Measurements from ENCODE around the gene MARK1. TPM values are rescaled to one million over a fixed set of nuclear protein-coding genes. Genes with fewer than 3 reads are reported as not detected.

MARK1 gene
- total RNA-seq, 1 experiment from 2014 or later, result not detected

GRCh38 chr1:220504329-220504728 is 23.6 kb upstream of the MARK1 start:
- POLR2A ChIA-PET, result no interaction called here
- H3K27me3 ChIP-seq (ENCODE audit: control insufficient read depth, insufficient read depth, low read length), result peaks cover 3% of the 10 kb centered on the region
- intact Hi-C loops (cut with micrococcal nuclease; ENCODE audit: unreplicated experiment), result no loop called here

GRCh38 chr1:220507085-220507484 is 20.9 kb upstream of the MARK1 start:
- intact Hi-C loops (cut with micrococcal nuclease; ENCODE audit: unreplicated experiment), result no loop called here
- Histone ChIP-seq H3K36me3 (ENCODE audit: control insufficient read depth, insufficient read depth, low read length) (no peaks in the 10 kb centered on the region), H3K4me3 (ENCODE audit: low read depth in 2 of 2, low read length in 2 of 2) (no peak overlapping the region), H3K4me1 (ENCODE audit: control insufficient read depth, insufficient read depth, low read length) (no peaks in the 10 kb centered on the region), H3K27ac (ENCODE audit: low read length) (no peak overlapping the region), H3K27me3 (ENCODE audit: control insufficient read depth, insufficient read depth, low read length) (peaks cover 9% of the 10 kb centered on the region), H3K9me3 (ENCODE audit: control insufficient read depth, insufficient read depth, low read depth, low read length) (no peaks in the 10 kb centered on the region)
- no peak for DNase-seq (ENCODE audit: low read depth, low spot score)
- POLR2A ChIA-PET, result no interaction called here
- in situ Hi-C loops (cut with HindIII; ENCODE audit: low pct_unique_long_range_greater_than_20kb, low sequenced_read_pairs), result no loop called here
- TF ChIP-seq POLR2AphosphoS5 (IDR thresholded peaks at IDR 0.05; ENCODE audit: low read depth, low read length) (no peak), TCF7L2 (IDR thresholded peaks at IDR 0.05; ENCODE audit: low read depth, low read length) (no peak), SIN3A (IDR thresholded peaks at IDR 0.05; ENCODE audit: borderline replicate concordance, insufficient read depth, low read depth, low read length) (no peak), REST (IDR thresholded peaks at IDR 0.05; ENCODE audit: insufficient read depth in 1 of 2, low read depth in 2 of 2, low read length in 1 of 2) (no peak)
- TF ChIP-seq, protein P1, sequence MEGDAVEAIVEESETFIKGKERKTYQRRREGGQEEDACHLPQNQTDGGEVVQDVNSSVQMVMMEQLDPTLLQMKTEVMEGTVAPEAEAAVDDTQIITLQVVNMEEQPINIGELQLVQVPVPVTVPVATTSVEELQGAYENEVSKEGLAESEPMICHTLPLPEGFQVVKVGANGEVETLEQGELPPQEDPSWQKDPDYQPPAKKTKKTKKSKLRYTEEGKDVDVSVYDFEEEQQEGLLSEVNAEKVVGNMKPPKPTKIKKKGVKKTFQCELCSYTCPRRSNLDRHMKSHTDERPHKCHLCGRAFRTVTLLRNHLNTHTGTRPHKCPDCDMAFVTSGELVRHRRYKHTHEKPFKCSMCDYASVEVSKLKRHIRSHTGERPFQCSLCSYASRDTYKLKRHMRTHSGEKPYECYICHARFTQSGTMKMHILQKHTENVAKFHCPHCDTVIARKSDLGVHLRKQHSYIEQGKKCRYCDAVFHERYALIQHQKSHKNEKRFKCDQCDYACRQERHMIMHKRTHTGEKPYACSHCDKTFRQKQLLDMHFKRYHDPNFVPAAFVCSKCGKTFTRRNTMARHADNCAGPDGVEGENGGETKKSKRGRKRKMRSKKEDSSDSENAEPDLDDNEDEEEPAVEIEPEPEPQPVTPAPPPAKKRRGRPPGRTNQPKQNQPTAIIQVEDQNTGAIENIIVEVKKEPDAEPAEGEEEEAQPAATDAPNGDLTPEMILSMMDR (IDR thresholded peaks at IDR 0.05), result no peak
- CTCF ChIA-PET, result no interaction called here
- ATAC-seq, result no peak
- no TSS peak for BruUV-seq (replicated peaks)

More at GRCh38 chr1:220504329-220504728, 23.6 kb upstream of the MARK1 start:
- ATAC-seq, result no peak
- in situ Hi-C loops (cut with HindIII; ENCODE audit: low pct_unique_long_range_greater_than_20kb, low sequenced_read_pairs), result no loop called here
- BruUV-seq (replicated peaks), result no TSS peak
- no peaks in the 10 kb centered on the region for H3K9me3 ChIP-seq (ENCODE audit: control insufficient read depth, insufficient read depth, low read depth, low read length)
- H3K27ac ChIP-seq (ENCODE audit: low read length), result no peak overlapping the region
- TF ChIP-seq TCF7L2 (IDR thresholded peaks at IDR 0.05; ENCODE audit: low read depth, low read length) (no peak), REST (IDR thresholded peaks at IDR 0.05; ENCODE audit: insufficient read depth in 1 of 2, low read depth in 2 of 2, low read length in 1 of 2) (no peak), SIN3A (IDR thresholded peaks at IDR 0.05; ENCODE audit: borderline replicate concordance, insufficient read depth, low read depth, low read length) (no peak)
- TF ChIP-seq, protein P1 (IDR thresholded peaks at IDR 0.05), result no peak
- CTCF ChIA-PET, result no interaction called here
- no peaks in the 10 kb centered on the region for H3K4me1 ChIP-seq (ENCODE audit: control insufficient read depth, insufficient read depth, low read length)
- DNase-seq (ENCODE audit: low read depth, low spot score), result no peak
- H3K4me3 ChIP-seq (ENCODE audit: low read depth in 2 of 2, low read length in 2 of 2), result no peak overlapping the region
- no peaks in the 10 kb centered on the region for H3K36me3 ChIP-seq (ENCODE audit: control insufficient read depth, insufficient read depth, low read length)

All from Panc1 (cell line).